Gastrocnemius medialis (tissue), 4 donors: ENCODE data around the gene APOBEC3B. TPM values are rescaled to one million over a fixed set of nuclear protein-coding genes. Genes with fewer than 3 reads are reported as not detected.

Source experiments
- ATAC-seq, 2 donors: fragments of 150-250 bp; one replicate each; pipeline ENCODE4 v1.9.1; 2016
- DNase-seq, 2 donors: peaks; one replicate each; pipeline ENCODE4 v3.0.0-alpha.2; 2019
- H3K27ac ChIP-seq, 4 donors: fragments of 200-600 bp; sonication (generic); 1 replicate in 1 of 4; 2 replicates in 3 of 4; pipeline ENCODE4 v1.5.1; 2016 to 2018; ENCODE audit warnings: mild to moderate bottlenecking in 2 of 4, moderate library complexity in 1 of 4
- H3K27me3 ChIP-seq, 3 donors: fragments of 200-600 bp; sonication (generic) in 2 of 3; 1 replicate in 1 of 3; 2 replicates in 2 of 3; pipeline versions ENCODE4 v1.5.1 to v1.6.0; 2016 to 2019; ENCODE audit warnings: mild to moderate bottlenecking in 1 of 3, moderate library complexity in 1 of 3
- H3K36me3 ChIP-seq, 2 donors: fragments of 200-600 bp; sonication (generic) in 1 of 2; one replicate each; pipeline ENCODE4 v1.5.1; 2017 to 2018
- H3K4me1 ChIP-seq, 2 donors: fragments of 200-600 bp; sonication (generic) in 1 of 2; one replicate each; pipeline ENCODE4 v1.5.1; 2016 to 2017; ENCODE audit warnings: mild to moderate bottlenecking in 2 of 2
- H3K4me3 ChIP-seq, 4 donors: fragments of 200-600 bp; sonication (generic) in 3 of 4; 1 replicate in 1 of 4; 2 replicates in 3 of 4; pipeline ENCODE4 v1.5.1; 2016 to 2019; ENCODE audit warnings: mild to moderate bottlenecking in 2 of 4
- H3K9me3 ChIP-seq, 3 donors: fragments of 200-600 bp; sonication (generic) in 2 of 3; 1 replicate in 1 of 3; 2 replicates in 2 of 3; pipeline ENCODE4 v1.5.1; 2016 to 2019
- POLR2A ChIP-seq, 2 donors: fragments of 450-650 bp; IDR thresholded peaks; one replicate each; pipeline ENCODE4 v1.6.1; 2017; ENCODE audit warnings: antibody characterized with exemption in 2 of 2, mild to moderate bottlenecking in 2 of 2, moderate library complexity in 2 of 2
- in situ Hi-C, 4 donors: fragments of 200-750 bp; cut with MboI; loops; one replicate each; pipeline versions ENCODE4 v1.15.0 to v1.8.0; 2017; ENCODE audit warnings: low sequenced_read_pairs in 4 of 4
- intact Hi-C: fragments of 100-400 bp; cut with DNase I; formaldehyde crosslinking; loops from one replicate; pipeline ENCODE4 v1.15.1; 2023; ENCODE audit warnings: low total_unique reads
- total RNA-seq, 4 donors: library from RNA; depleted of rRNA; stranded (reverse); fragments of >200 nt; gene quantifications; one replicate each; pipeline versions ENCODE4 v1.1.0 to v1.2.3, GENCODE V29; 2016
- TF ChIP-seq, protein P1 (sequence below), 5 experiments: fragments of 450-650 bp in 3 of 5; fragments of 200-600 bp in 2 of 5; sonication (generic) in 2 of 5; IDR thresholded peaks in 4 of 5; conservative IDR thresholded peaks in 1 of 5; 1 replicate in 4 of 5; 2 replicates in 1 of 5; pipeline ENCODE4 v1.5.1; 2016 to 2019; ENCODE audit warnings: antibody characterized with exemption in 5 of 5, mild to moderate bottlenecking in 3 of 5, moderate library complexity in 3 of 5

Gene APOBEC3B
- total RNA-seq, 4 donors from 2014 or later = 0.62 TPM; not detected in 3

DNA sequence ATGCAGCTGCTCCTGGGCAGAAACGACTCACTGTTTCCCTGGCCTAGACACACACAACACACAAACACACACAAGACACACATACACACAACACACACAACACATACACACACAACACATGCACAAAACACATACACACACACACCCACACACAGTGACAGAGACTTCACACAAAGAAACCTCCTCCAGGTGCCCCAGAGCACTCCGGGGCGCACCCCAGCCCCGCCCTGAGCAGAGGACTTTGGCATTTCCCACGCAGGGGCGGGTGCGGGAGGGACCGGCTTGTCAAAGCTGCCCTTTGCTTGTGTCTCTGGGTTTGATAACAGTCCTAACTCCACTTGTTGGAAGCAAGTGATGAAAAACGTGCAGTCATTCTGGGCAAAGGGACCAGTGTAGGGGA lies 18.3 kb upstream of the APOBEC3B start:
- Histone ChIP-seq H3K9me3 (no peaks in the 10 kb centered on the region), H3K4me1 (no peaks in the 10 kb centered on the region), H3K27ac (no peak overlapping the region), H3K4me3 (no peak overlapping the region), H3K27me3 (peaks cover 0 to 3% (median 3%) of the 10 kb centered on the region in 3 donors), H3K36me3 (no peaks in the 10 kb centered on the region)
- TF ChIP-seq, protein P1, sequence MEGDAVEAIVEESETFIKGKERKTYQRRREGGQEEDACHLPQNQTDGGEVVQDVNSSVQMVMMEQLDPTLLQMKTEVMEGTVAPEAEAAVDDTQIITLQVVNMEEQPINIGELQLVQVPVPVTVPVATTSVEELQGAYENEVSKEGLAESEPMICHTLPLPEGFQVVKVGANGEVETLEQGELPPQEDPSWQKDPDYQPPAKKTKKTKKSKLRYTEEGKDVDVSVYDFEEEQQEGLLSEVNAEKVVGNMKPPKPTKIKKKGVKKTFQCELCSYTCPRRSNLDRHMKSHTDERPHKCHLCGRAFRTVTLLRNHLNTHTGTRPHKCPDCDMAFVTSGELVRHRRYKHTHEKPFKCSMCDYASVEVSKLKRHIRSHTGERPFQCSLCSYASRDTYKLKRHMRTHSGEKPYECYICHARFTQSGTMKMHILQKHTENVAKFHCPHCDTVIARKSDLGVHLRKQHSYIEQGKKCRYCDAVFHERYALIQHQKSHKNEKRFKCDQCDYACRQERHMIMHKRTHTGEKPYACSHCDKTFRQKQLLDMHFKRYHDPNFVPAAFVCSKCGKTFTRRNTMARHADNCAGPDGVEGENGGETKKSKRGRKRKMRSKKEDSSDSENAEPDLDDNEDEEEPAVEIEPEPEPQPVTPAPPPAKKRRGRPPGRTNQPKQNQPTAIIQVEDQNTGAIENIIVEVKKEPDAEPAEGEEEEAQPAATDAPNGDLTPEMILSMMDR (IDR thresholded peaks at IDR 0.05 in 4 of 5, conservative IDR thresholded peaks at IDR 0.05 in 1 of 5) = no peak
- TF ChIP-seq POLR2A (IDR thresholded peaks at IDR 0.05) = no peak
- DNase-seq (no peak), ATAC-seq (no peak)
- intact Hi-C loops (no loop called here), in situ Hi-C loops (no loop called here)

GRCh38 chr22:38964306-38964705 lies 17.8 kb upstream of the APOBEC3B start:
- ATAC-seq (no peak), DNase-seq (no peak)
- Histone ChIP-seq H3K27ac (no peak overlapping the region), H3K36me3 (no peaks in the 10 kb centered on the region), H3K4me1 (no peaks in the 10 kb centered on the region), H3K27me3 (peaks cover 0 to 3% (median 0%) of the 10 kb centered on the region in 3 donors), H3K9me3 (no peaks in the 10 kb centered on the region), H3K4me3 (no peak overlapping the region)
- intact Hi-C loops = no loop called here
- no peak for TF ChIP-seq POLR2A (IDR thresholded peaks at IDR 0.05)
- TF ChIP-seq, protein P1 (IDR thresholded peaks at IDR 0.05 in 4 of 5, conservative IDR thresholded peaks at IDR 0.05 in 1 of 5) = no peak
- in situ Hi-C loops = no loop called here

DNA sequence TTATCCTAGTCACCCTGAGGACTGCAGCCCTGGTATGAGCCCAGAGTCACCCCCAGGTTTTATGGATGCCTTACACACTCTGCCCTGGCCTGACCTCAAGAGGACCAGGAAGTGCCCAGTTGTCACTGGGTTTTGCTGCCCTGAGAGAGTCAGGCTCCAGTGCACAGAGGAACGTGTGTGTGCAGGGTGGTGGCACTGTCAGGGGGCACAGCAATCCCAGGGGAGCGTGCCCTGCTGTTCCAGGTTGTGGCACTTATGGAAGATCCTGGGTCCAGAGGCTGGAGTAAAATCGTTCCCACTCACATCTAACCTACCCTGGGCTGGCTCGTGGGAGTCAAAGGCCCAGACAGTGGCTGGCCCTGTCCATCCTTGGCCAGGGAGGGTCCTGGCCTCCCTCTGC lies 17.2 kb upstream of the APOBEC3B start:
- H3K27me3 ChIP-seq = peaks cover 0 to 3% (median 3%) of the 10 kb centered on the region in 3 donors
- in situ Hi-C loops (no loop called here), intact Hi-C loops (no loop called here)
- H3K9me3 ChIP-seq = no peaks in the 10 kb centered on the region
- DNase-seq (no peak), ATAC-seq (no peak)
- H3K27ac ChIP-seq = no peak overlapping the region
- H3K4me3 ChIP-seq = no peak overlapping the region
- no peaks in the 10 kb centered on the region for H3K4me1 ChIP-seq
- no peak for TF ChIP-seq POLR2A (IDR thresholded peaks at IDR 0.05)
- TF ChIP-seq, protein P1 (IDR thresholded peaks at IDR 0.05 in 4 of 5, conservative IDR thresholded peaks at IDR 0.05 in 1 of 5) = no peak
- H3K36me3 ChIP-seq = no peaks in the 10 kb centered on the region

DNA sequence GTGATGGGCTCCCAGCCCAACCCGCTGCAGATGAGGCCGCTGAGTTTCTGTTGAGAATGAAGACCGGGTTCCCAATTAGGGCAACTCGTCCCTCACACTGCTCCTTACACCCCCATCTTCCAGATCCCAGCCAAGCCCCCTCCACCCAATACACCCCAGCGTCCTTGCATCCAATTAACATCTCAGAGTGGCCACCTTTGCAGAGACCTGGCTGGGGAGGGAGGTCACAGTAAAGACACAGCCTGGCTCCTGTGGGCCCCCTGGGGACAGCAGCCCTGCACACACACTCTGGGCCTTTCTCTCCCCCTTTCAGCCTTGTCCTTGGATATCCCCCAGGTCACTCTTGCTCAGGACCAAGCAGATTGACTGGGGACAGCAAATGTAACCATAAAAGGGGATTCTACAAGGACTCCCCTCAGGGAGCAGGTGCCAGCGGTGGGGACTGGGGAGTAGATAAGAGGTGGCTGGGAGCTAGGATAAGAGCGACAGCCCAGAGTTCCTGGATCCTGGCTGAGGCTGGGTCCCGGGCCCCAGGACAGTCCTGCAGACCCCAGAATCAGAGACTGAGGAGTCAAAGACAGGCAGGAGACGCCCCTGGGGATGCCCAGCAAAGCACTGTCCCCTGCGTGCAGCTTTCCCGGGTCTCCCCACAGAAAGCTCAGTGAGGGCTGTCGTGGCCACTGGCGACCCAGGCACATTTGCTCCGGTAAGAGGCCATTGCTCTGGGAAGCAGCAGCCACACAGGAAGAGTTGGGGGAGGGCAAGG lies 16.4 kb upstream of the APOBEC3B start:
- intact Hi-C loops (no loop called here), in situ Hi-C loops (no loop called here)
- Histone ChIP-seq H3K36me3 (no peaks in the 10 kb centered on the region), H3K4me1 (no peaks in the 10 kb centered on the region), H3K27ac (no peak overlapping the region), H3K4me3 (no peak overlapping the region), H3K9me3 (no peaks in the 10 kb centered on the region), H3K27me3 (peaks cover 0 to 3% (median 3%) of the 10 kb centered on the region in 3 donors)
- ATAC-seq = no peak
- TF ChIP-seq, protein P1 (IDR thresholded peaks at IDR 0.05 in 4 of 5, conservative IDR thresholded peaks at IDR 0.05 in 1 of 5) = no peak
- no peak for TF ChIP-seq POLR2A (IDR thresholded peaks at IDR 0.05)
- no peak for DNase-seq

GRCh38 chr22:38966380-38966702 lies 15.8 kb upstream of the APOBEC3B start:
- Histone ChIP-seq H3K9me3 (no peaks in the 10 kb centered on the region), H3K27me3 (peaks cover 0 to 3% (median 3%) of the 10 kb centered on the region in 3 donors), H3K36me3 (no peaks in the 10 kb centered on the region), H3K4me1 (no peaks in the 10 kb centered on the region), H3K4me3 (no peak overlapping the region), H3K27ac (no peak overlapping the region)
- ATAC-seq = no peak
- intact Hi-C loops (no loop called here), in situ Hi-C loops (no loop called here)
- no peak for DNase-seq
- TF ChIP-seq, protein P1 (IDR thresholded peaks at IDR 0.05 in 4 of 5, conservative IDR thresholded peaks at IDR 0.05 in 1 of 5) = no peak
- no peak for TF ChIP-seq POLR2A (IDR thresholded peaks at IDR 0.05)
